Tongue (tissue), 2 donors: ENCODE measurements around the gene MARCHF10. TPM values are rescaled to one million over a fixed set of nuclear protein-coding genes. Genes with fewer than 3 reads are reported as not detected.
"Not testable (repeated sequence)": the region's sequence is repeated elsewhere in the genome, so short reads cannot be mapped to it uniquely, and the experiment has no call there.

Source experiments
- DNase-seq: peaks from one replicate; pipeline ENCODE4 v3.0.0-alpha.2; 2015
- total RNA-seq: library from RNA; depleted of rRNA; stranded (reverse); fragments of >200 nt; gene quantifications from one replicate; pipeline ENCODE4 v1.2.3, GENCODE V29; 2014

Gene MARCHF10
- total RNA-seq, 1 donor from 2014 or later, result 0.10 TPM

GRCh38 chr17:62717589-62717855 lies 90.6 kb downstream of the MARCHF10 start:
- DNase-seq, result no peak

DNA sequence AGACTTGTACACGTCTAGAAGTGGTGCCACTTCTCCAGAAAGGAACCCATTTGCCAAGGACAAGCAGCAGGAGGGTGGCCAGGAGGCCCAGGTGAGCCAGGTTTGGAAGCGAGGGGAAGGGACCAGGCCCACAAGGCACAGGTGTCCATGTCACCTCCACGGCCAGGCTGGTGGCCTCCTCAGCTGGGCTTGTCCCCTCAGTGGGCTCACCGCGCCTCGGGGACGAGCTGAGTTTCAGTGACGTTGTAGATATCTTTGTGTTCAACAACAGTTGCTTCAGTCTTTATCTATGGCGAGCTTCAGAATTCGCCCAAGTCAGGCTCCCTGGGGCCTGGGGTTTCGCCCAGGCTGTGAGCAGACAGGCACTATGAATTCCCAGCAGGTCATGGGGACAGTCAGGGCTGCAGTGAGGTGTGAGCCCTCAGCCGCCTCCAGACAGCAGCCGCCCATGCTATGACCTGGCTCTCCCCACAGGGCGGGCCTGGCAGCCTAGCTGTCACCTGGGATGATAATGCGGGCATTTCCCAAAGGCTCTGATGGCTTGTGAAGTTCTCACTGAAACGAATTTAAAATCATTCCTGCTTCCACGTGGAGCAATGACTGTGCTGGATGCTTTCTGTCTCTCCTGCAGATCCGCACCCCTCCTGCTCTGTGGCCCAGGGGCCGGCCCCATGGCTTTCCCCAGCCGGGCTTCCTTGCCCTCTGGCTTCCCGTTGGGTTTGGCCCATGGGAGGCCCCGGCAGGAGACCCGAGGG lies 91.1 kb downstream of the MARCHF10 start:
- no peak for DNase-seq

- DNase-seq, result no peak
Observed at GRCh38 chr17:62715882-62716390, 92.2 kb downstream of the MARCHF10 start.

DNA sequence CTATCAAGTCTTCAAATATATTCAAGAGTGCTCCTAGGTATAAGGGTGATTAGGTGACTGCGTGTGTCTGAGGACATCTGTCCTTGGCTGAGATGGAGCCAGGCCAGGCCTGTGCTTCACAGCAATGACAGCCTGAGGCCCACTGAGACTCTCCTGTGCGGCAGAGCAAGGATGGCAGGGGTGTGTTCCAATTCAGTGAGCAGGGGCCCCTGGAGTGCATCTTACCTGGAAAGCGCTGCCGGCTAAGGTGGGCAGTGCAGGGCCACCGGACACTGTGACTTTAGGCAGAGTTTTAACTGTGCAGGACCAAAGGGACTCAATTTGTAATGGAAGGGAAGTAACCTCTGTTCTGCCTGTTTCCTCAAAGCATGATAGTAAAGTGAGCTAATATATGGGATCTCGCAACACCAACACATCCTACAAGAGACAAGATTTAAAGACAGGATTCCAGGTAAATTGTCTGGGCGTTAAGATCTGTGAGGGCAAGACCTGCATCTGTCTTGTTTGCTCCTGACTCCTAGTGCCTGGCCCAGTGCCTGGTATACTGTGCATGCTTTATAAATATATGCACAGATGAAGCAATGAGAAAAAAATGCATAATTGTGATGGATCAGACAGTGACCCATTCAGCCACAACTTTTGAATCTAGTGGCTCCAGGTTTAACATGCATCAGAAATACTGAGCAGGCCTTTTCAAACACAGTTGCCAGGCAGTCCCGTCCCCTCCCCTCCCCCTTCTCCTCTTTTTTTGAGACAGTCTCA lies 93.9 kb downstream of the MARCHF10 start:
- DNase-seq, result no peak

- no peak for DNase-seq
Observed at GRCh38 chr17:62713086-62713881, 94.8 kb downstream of the MARCHF10 start.

- peak; percentile 69 for DNase-seq
Observed at GRCh38 chr17:62712171-62712581, 95.9 kb downstream of the MARCHF10 start.

DNA sequence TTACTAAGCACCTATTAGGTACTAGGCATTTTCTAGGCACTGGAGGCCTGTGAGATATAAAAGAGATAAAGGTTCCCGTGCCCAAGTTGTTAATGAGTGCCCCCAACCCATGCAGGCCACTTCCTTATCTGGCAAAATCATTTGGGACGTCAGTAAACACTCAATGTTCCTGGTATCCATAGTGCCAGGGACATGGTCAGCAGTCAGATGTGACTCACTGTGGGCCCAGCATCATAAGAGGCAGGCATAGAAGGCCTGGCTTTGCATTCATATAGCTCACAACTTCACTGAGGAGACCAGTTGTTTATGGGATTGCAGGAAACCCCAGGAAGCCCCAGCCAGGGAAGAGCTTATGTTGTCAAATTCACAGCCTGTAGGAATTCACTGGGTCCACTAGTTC lies 99.5 kb downstream of the MARCHF10 start:
- DNase-seq, result no peak

GRCh38 chr17:62707425-62707739 lies 100.7 kb downstream of the MARCHF10 start:
- DNase-seq, result no peak

GRCh38 chr17:62706598-62707424 lies 101.3 kb downstream of the MARCHF10 start:
- DNase-seq, result no peak

DNA sequence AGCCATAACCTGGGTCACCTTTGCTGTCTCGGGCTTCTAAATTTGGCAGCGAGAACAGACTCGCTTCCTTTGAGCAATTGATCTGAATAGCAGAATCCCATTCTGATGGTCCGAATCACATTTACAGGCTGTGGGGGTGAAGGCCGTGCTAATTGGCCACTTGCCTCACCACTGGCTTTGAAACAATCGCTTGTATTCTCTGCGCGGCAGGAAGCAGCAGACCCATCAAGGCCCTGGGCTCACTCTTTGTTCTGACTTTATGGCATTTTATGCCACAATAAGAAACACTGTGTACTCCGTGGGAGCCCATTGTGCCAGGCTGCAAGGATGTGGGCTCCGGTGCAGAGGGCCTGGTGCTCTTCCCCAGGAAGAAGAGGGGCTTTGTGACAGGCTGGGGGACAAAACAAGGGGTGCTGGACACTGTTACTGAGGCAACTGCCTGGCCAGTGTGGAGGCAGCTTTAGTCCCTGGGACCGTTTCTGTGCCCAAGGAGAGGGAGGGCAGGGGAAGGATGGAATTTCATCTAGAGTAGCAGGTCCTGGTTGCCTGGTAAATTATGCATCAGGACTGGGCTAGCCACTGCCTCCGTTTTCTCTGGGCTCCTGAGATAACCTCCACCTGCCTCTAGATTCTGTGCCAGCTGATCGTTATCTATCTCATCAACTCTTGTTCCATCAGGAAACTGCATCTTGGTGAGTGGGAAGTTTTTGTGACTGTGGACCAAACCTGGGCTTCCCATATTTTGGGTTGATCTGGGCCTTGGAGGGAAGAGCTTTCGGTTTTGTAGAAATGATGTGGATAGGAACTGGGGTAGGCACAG lies 102.1 kb downstream of the MARCHF10 start:
- DNase-seq, result no peak

DNA sequence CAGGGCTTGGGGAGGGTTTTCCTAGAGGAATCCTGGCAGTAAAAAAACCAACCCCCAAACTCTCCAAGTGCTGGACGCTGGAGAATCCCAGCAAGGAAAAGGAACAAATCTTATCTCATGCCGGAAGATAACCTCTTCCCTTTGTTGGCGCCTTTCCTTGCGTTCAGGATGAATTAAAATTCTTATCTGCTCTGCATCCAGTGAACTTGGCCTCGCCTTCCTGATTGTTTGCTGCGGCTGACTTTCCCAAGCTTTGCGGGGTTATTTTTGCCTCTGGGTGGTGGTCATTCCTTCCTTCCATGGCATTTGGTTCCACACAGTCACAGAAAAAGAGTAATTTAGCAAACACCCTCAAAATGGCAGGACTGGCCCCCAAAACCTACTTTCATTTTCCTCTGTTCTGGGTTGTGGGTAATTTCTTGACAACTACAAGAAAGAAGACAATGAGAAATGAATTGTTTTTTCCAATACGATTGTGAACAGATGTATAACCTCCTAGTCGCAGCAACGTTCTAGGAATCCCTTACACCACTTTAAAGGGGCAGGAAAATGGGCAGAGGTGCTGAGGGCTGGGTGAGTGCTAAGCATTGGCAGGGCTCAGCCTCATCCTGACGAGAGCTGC lies 102.8 kb downstream of the MARCHF10 start:
- DNase-seq, result no peak

DNA sequence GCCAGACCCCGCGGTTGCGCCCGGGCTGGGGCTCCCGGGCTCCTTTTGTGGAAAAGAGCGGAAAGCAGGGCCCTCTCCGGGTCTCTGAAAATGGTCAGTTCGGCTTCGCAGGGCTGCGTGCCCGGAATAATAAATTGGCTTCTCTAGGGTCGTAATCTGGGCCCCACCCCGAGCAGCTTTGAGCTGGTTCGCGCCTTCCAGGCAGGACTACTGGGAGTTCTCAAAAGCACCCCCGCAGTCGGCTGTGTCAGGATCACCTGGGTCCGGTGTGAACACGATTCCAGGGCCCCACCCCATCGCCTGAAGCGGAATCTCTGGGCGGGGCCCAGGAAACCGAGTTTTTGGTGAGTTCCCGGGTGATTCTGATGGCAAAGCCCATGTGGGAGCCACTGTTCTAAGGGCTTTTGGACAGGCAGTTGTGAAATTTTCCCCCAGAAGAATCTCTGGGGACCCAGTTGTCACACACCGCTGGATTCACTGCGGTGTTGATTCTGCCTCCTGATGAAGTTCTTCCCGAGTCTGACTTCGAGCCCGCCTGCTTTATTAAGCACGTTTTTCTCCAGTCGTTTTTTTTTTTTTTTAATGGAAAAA lies 103.6 kb downstream of the MARCHF10 start:
- peak; percentile 68 for DNase-seq

DNA sequence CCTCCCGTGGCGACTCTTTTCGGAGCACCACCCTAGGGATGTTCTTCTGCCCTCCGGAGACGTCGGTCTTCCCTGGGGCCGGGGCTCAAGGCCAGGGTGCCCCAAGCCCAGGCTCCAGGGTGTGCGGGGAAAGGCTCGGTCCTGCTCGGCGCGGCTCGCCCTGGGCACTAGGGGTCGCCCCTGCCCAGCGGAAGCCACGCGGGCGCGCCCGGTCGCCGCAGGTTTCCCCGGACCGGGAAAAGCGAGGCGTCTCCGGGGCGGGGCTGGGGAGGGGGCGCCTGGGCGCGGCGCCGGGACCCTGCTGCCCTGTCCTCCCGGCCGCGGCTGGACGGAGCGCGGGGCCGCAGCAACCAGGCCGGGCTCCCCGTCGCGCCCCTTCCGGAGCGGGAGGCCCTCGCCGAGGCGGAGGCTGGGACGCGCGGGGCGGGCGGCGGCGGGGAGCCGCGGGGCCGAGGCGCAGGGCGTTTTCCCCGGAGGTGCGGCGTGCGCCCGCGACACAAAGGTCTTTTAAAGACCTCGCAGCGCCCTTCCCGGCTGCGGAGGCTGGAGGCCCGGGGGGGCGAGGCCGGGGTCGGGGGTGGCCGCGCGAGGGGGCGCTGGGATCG lies 104.2 kb downstream of the MARCHF10 start:
- DNase-seq, result peak; percentile 85

DNA sequence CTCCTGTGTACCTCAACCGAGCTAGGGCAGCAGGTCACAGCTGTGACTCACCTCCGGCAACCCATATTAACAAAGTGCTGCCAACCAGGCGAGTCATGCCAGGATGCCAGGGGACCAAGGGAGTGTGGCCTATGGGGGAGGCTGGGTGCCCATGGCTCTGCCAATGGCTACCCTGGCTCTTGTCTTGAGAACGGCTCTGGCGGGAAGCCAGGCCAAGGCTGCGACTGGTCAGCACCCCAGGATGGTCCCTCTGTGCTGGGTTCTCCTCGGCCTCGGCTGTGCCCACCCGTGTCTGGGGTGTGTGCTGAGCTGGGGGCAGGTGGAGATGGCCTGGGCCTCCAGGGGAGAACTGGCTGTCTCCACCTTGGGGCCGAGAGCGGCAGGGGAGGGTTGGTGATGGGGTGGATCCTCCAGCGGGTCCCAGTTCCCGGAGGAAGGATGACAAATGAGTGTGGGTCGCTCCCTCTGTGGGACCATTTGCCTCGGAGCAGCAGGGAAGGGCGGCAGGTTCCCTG lies 104.8 kb downstream of the MARCHF10 start:
- DNase-seq, result no peak

DNA sequence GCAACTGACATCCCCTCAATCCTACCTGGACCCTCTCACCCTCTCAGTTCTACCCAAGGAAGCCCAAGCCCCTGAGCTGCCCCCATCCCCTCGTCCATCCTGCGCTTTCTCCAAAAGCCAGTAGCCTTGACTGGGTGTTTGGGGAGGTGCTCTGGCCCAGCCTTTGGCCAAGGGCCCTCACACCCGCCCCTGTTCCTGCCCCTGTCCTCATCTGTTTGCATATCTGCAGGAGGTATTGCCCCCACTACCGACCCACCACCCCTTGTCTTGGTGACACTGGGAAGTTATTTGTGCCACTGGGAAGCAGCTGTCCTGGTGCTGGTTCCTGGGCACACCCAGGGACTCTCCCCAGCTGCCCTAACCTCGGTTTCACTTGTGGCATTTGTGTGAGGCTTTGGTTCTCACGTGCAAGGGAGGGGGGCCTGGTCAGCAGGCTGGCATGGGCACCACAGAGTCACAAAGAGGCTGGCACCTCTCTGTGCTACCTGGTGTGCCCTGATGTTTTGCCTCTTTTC lies 105.3 kb downstream of the MARCHF10 start:
- no peak for DNase-seq

DNA sequence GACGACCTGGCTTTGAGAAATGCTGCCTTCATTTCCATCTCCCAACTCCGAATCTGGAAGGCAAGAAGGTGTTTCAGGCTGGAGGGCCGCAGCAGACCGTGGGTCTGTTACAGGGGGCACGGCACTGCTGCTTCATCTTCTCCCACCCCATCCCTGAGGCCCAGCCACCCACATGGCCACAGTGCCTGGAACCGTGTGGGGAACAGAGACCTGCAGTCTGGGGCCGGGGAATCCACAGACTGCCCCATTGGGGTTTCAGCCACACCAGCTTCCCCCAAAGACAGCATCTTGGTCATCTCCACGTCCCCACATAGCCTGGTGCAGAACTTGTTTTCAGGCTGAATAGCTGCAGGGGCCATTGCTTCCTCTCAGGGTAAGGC lies 106.4 kb downstream of the MARCHF10 start:
- DNase-seq, result no peak

DNA sequence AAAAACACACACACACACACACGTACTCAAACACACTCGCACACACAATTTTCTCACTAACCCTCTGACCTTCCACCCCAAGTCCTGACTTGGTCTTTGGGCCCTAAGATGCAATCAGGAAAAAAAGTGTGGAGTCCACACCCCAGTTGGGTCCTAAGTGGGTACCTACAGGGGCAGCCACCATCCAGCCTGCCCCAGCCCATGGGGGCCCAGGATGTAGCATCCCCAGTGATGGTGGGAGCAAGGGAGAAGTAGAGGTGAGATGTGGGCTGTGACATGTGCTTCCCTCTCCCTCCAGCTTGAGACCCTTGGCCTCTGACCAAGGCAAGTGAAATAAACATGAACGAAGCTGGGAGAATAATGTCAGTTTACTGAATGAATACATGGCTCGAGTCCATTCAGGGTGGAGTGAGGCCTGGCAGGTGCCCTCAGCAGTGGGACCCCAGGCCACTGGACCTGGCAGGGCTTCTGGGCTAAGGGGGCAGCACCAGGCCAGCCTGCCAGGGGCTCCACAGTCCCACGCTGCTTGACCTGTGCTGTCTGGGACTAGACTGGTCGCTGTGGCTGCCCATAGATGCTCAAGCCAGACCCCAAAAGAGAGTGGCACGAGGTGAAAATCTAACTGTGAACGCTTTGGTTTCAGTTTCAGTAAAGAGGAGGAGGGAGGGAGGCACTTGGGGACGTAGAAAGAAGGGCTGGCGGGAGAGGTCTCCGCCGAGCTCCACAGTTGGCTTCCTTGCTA lies 107.0 kb downstream of the MARCHF10 start:
- DNase-seq, result no peak

DNA sequence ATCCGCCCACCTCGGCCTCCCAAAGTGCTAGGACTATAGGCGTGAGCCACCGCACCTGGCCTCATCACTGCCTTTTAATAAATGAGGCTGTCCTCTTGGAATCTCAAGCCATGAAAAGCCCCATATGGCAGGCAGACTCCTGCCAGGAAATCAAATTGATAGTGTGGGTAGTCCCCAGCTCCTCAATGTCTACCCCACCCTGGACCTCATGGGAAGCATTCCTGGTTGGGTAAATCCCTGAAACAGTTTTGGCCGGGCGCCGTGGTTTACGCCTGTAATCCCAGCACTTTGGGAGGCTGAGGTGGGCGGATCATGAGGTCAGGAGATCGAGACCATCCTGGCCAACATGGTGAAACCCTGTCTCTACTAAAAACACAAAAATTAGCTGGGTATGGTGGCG lies 109.7 kb downstream of the MARCHF10 start:
- DNase-seq, result not testable (repeated sequence)
